ENCODE measurements around the gene SELENOV.

DNA sequence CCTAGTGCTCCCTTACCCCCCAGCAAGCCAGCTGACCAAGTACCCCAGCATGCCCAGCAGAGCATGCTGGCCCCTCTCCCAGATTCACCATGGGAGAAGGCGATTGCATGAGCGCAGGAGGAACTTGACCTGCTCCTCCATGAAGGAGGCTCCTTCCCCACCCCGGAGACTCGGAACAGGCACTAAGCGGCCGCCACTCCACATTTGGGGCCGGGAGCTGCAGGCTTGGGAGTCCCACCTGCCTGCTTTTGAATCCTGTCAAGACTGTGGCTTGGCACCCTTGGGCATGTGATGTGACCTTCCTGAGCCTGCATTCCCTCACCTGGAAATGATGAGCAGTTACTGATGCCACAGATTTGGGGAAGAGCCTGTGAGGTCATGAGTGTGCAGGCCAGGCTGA lies 47.0 kb upstream of the SELENOV start:
- TF ChIP-seq, protein P1, sequence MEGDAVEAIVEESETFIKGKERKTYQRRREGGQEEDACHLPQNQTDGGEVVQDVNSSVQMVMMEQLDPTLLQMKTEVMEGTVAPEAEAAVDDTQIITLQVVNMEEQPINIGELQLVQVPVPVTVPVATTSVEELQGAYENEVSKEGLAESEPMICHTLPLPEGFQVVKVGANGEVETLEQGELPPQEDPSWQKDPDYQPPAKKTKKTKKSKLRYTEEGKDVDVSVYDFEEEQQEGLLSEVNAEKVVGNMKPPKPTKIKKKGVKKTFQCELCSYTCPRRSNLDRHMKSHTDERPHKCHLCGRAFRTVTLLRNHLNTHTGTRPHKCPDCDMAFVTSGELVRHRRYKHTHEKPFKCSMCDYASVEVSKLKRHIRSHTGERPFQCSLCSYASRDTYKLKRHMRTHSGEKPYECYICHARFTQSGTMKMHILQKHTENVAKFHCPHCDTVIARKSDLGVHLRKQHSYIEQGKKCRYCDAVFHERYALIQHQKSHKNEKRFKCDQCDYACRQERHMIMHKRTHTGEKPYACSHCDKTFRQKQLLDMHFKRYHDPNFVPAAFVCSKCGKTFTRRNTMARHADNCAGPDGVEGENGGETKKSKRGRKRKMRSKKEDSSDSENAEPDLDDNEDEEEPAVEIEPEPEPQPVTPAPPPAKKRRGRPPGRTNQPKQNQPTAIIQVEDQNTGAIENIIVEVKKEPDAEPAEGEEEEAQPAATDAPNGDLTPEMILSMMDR (conservative IDR thresholded peaks at IDR 0.05; ENCODE audit: low read length), result no peak
- TF ChIP-seq EZH2phosphoT487 (IDR thresholded peaks at IDR 0.05; ENCODE audit: borderline replicate concordance), result no peak

Data from Loucy (cell line).